Ishikawa (cell line): Measurements from ENCODE around the gene RAB11FIP5.

Source experiments
- CEBPB ChIP-seq: IDR thresholded peaks from 2 replicates; pipeline ENCODE4 v1.6.1; 2012
- CREB1 ChIP-seq: IDR thresholded peaks from 2 replicates; pipeline ENCODE4 v1.6.1; 2012; ENCODE audit warnings: low read depth
- EGR1 ChIP-seq: IDR thresholded peaks from 2 replicates; pipeline ENCODE4 v1.6.1; 2012
- EP300 ChIP-seq: IDR thresholded peaks from 2 replicates; pipeline ENCODE4 v1.6.1; 2012; ENCODE audit warnings: borderline replicate concordance
- FOXM1 ChIP-seq: IDR thresholded peaks from 2 replicates; pipeline ENCODE4 v1.6.1; 2012; ENCODE audit warnings: low read depth, borderline replicate concordance
- NFIC ChIP-seq: IDR thresholded peaks from 2 replicates; pipeline ENCODE4 v1.6.1; 2012
- RAD21 ChIP-seq: IDR thresholded peaks from 2 replicates; pipeline ENCODE4 v1.6.1; 2012; ENCODE audit warnings: low read depth
- TAF1 ChIP-seq: IDR thresholded peaks from 2 replicates; pipeline ENCODE4 v1.6.1; 2012; ENCODE audit warnings: low read depth, mild to moderate bottlenecking
- TCF12 ChIP-seq: IDR thresholded peaks from 2 replicates; pipeline ENCODE4 v1.6.1; 2012; ENCODE audit warnings: low read depth
- TEAD4 ChIP-seq: IDR thresholded peaks from 2 replicates; pipeline ENCODE4 v1.6.1; 2012
- YY1 ChIP-seq: IDR thresholded peaks from 2 replicates; pipeline ENCODE4 v1.6.1; 2012; ENCODE audit warnings: low read depth
- ZBTB7A ChIP-seq: IDR thresholded peaks from 2 replicates; pipeline ENCODE4 v1.6.1; 2012; ENCODE audit warnings: low read depth
- TF ChIP-seq, protein P1 (sequence below): IDR thresholded peaks from 2 replicates; pipeline ENCODE4 v1.6.1; 2012; ENCODE audit warnings: low read depth, mild to moderate bottlenecking
- TF ChIP-seq, protein P2 (sequence below): IDR thresholded peaks from 2 replicates; pipeline ENCODE4 v1.6.1; 2012
- TF ChIP-seq, protein P3 (sequence below): IDR thresholded peaks from 2 replicates; pipeline ENCODE4 v1.6.1; 2012

RAB11FIP5 gene

DNA sequence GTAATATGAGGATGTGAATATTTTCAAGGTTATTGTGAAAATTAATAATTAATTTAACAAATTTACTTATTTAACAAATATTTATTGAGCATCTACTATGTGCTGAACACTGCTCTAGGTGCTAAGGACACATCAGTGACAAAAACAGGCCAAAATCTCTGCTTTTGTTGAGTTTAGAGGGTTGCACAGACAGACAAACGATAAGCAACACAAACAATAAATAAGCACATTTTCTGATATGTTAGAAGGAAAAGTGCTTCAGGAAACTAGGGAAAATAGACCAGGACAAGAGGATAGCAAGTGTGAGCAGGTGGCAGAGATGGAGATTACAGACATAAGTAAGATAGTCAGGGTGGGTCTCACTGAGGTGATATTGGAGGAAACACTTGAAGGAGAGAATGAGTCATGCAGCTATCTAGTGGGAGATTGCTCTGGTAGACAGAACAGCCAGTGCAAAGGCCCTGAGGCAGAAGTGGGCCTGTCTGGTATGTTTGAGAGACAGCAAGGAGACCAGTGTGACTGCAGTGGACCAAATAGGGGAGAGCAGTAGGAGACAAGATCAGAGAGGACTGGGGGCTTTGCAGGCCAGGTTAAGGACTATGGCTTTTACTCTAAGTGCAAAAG, 79.5 kb downstream of the RAB11FIP5 start:
- TF ChIP-seq FOXM1 (no peak), RAD21 (no peak), CREB1 (no peak), YY1 (no peak), TEAD4 (no peak), TAF1 (no peak), EGR1 (no peak)

DNA sequence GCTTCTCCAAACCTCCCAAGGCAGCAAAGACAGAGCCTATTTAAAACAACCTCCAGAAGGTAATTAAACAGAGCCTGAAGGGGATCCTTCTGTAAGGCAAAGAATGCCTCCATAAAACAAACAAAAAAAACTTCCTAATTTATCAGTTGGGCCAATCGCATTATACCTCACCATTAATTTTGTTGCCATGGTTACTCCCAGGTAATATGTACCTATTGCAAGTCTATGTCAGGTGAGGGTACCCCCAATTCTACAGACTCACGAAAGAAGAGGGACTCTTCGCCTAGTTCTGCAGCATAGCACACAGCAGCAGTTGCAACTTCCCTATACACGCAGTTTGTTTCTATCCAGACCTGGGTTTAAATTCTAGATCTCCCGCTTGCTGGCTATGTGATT, 80.0 kb downstream of the RAB11FIP5 start:
- TF ChIP-seq TCF12: no peak

DNA sequence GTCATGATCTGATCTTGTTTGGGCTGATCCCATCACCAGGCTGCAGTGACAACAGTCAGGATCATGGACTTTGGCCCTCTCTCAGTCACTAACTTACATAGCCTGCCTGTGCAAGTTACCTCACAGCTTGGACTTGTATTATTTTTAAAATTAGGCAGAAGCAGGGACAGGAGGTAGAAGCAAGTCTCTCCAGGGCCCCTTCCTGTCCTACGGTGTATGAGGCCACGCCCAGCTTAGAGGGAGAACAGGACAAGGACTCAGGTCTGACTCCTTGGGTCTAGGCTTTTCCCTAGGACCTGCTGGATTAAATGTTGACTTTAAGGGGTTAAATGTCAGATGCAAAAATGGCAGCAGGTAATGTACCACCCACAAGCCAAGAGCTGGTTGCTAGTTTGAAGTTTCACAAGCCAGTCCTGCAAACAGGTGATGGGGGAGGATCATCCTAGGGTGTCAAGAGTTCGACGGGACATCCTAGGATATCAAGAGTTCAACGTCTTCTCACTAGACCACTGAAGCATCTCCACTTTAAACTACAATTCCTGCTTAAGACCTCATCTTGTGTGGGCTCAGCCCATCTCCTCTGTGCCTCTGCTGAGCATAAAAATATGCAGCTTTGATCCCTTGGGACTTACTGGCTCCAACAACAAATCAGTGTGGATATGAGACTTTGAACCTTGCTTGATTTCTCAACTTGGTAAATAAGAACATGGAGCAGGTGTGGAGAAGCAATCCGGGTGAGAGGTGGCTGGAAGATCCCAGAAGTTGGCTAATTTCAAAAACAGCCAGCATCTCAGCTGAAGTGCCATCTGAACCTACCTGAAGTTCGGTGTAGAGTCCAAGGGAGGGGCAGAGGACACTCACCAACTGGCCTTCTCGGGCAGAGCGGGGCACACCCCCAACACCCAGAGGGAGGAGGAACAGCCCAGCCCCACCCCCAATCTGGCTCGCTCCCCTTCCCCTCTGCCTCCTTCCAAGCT, 80.7 kb downstream of the RAB11FIP5 start:
- TF ChIP-seq, protein P1, sequence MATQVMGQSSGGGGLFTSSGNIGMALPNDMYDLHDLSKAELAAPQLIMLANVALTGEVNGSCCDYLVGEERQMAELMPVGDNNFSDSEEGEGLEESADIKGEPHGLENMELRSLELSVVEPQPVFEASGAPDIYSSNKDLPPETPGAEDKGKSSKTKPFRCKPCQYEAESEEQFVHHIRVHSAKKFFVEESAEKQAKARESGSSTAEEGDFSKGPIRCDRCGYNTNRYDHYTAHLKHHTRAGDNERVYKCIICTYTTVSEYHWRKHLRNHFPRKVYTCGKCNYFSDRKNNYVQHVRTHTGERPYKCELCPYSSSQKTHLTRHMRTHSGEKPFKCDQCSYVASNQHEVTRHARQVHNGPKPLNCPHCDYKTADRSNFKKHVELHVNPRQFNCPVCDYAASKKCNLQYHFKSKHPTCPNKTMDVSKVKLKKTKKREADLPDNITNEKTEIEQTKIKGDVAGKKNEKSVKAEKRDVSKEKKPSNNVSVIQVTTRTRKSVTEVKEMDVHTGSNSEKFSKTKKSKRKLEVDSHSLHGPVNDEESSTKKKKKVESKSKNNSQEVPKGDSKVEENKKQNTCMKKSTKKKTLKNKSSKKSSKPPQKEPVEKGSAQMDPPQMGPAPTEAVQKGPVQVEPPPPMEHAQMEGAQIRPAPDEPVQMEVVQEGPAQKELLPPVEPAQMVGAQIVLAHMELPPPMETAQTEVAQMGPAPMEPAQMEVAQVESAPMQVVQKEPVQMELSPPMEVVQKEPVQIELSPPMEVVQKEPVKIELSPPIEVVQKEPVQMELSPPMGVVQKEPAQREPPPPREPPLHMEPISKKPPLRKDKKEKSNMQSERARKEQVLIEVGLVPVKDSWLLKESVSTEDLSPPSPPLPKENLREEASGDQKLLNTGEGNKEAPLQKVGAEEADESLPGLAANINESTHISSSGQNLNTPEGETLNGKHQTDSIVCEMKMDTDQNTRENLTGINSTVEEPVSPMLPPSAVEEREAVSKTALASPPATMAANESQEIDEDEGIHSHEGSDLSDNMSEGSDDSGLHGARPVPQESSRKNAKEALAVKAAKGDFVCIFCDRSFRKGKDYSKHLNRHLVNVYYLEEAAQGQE: no peak
- TF ChIP-seq EP300 (no peak), RAD21 (no peak), TEAD4 (no peak)
- TF ChIP-seq, protein P2, sequence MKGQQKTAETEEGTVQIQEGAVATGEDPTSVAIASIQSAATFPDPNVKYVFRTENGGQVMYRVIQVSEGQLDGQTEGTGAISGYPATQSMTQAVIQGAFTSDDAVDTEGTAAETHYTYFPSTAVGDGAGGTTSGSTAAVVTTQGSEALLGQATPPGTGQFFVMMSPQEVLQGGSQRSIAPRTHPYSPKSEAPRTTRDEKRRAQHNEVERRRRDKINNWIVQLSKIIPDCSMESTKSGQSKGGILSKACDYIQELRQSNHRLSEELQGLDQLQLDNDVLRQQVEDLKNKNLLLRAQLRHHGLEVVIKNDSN: no peak

DNA sequence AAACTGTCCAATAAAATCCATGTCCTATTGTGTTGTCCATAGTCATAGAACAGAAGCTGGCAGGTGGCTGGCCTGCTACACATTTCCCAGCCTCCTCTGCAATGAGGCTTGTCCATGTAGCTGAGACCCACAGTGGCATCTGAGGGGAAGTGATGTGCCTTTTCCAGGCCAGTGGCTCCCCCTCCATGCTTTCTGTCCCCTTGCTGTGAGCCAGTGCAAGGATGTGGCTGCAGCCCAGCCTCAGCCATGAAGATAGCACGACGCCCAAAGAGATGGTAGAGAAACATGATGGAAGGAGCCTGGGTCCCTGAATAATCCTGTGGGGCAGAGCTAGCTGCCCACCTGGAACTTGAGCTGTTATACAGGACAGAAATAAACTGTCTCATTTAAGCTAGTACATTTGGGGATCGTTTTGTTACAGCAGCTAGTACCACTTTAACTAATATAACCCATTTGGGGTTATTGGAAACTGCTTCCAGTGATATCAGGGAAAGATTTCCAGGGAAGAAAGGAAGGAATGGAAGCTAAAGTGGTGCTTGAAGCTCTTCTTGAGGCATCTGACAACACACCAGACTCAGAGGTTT, 81.6 kb downstream of the RAB11FIP5 start:
- TF ChIP-seq, protein P2: no peak
- no peak for TF ChIP-seq TCF12
- TF ChIP-seq CREB1: no peak
- TF ChIP-seq TAF1: no peak
- no peak for TF ChIP-seq FOXM1
- TF ChIP-seq EGR1: no peak
- TF ChIP-seq YY1: no peak
- TF ChIP-seq TEAD4: no peak
- TF ChIP-seq, protein P3, sequence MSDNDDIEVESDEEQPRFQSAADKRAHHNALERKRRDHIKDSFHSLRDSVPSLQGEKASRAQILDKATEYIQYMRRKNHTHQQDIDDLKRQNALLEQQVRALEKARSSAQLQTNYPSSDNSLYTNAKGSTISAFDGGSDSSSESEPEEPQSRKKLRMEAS: no peak
- TF ChIP-seq RAD21: no peak
- TF ChIP-seq CEBPB: no peak
- TF ChIP-seq NFIC: no peak

DNA sequence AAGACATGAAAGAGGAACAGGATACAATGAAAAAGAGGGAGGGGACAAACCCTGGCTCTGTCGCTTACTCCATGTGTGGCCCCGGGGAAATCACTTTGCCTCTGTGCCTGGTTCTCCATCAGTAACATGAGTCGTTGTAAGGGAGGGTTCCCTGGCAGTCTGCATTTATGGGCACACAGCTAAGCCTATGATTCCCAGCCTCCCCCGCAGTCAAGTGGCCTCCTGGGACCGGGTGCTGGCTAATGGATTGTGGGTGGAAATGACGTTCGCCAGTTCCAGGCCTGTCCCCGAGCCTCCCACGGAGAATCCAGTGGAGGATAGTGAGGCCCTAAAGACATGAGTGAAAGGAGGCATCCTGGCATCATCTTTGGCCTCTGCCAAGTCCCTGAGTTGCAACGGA, 83.9 kb downstream of the RAB11FIP5 start:
- TF ChIP-seq, protein P1: no peak
- TF ChIP-seq CREB1: no peak
- no peak for TF ChIP-seq FOXM1
- TF ChIP-seq, protein P3: no peak

DNA sequence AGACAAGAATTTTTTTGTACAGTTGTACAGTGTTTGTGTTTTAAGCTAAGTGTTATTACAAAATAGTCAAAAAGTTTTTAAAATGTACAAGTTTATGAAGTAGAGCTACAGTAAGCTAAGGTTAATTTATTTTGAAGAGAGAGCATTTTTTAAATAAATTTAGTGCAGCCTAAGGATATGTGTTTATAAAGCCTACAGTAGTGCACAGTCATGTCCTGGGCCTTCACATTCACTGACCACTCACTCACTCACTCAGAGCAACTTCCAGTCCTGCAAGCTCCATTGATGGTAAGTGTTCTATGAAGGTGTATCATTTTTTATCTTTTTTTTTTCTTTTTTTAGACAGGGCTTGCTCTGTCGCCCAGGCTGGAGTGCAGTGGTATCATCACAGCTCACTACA, 85.4 kb downstream of the RAB11FIP5 start:
- TF ChIP-seq RAD21 (no peak), FOXM1 (no peak), EGR1 (no peak), TEAD4 (no peak), EP300 (no peak), NFIC (no peak), TAF1 (no peak), TCF12 (no peak), ZBTB7A (no peak), CREB1 (no peak), CEBPB (no peak), YY1 (no peak)
- TF ChIP-seq, protein P3: no peak
- TF ChIP-seq, protein P2: no peak
- TF ChIP-seq, protein P1: no peak
